Kidney (tissue), 14 donors: ENCODE results near the gene PTPRM. TPM values are rescaled to one million over a fixed set of nuclear protein-coding genes. Genes with fewer than 3 reads are reported as not detected.

Experiments
- DNase-seq, 5 donors: peaks; one replicate each; pipeline ENCODE4 v3.0.0-alpha.2; 2013 to 2020
- FAIRE-seq: peaks from 2 replicates; lab custom pipeline; 2012; peaks lifted over from hg19 to GRCh38; lab: Jason Lieb, UNC
- H3K27ac ChIP-seq, 2 donors: one replicate each; pipeline ENCODE4 v1.7.0; 2013; ENCODE audit warnings: low read depth in 2 of 2, low read length in 2 of 2, inconsistent platforms in 1 of 2
- H3K27me3 ChIP-seq: one replicate; pipeline ENCODE4 v1.7.1; 2013; ENCODE audit warnings: low read length, inconsistent platforms; ENCODE audit not compliant: control insufficient read depth, insufficient read depth
- H3K36me3 ChIP-seq, 3 donors: one replicate each; pipeline versions ENCODE4 v1.7.0 to v1.7.1; 2013; ENCODE audit warnings: low read length in 3 of 3, control low read depth in 1 of 3, inconsistent platforms in 1 of 3; ENCODE audit not compliant: insufficient read depth in 3 of 3, control insufficient read depth in 2 of 3
- H3K4me1 ChIP-seq, 3 donors: one replicate each; pipeline versions ENCODE4 v1.7.0 to v1.7.1; 2013; ENCODE audit warnings: low read length in 3 of 3, inconsistent platforms in 1 of 3, low read depth in 1 of 3; ENCODE audit not compliant: control insufficient read depth in 2 of 3, insufficient read depth in 2 of 3
- H3K4me3 ChIP-seq, 3 donors: one replicate each; pipeline versions ENCODE4 v1.7.0 to v1.8.1; 2013; ENCODE audit warnings: low read length in 3 of 3, control low read depth in 1 of 3, inconsistent platforms in 1 of 3
- H3K9ac ChIP-seq, 3 donors: one replicate each; pipeline versions ENCODE4 v1.7.0 to v1.7.1; 2013; ENCODE audit warnings: low read length in 3 of 3, control low read depth in 1 of 3, inconsistent platforms in 1 of 3
- H3K9me3 ChIP-seq, 3 donors: one replicate each; pipeline versions ENCODE4 v1.7.0 to v1.7.1; 2013; ENCODE audit warnings: low read length in 3 of 3, control low read depth in 1 of 3, inconsistent platforms in 1 of 3; ENCODE audit not compliant: control insufficient read depth in 2 of 3, insufficient read depth in 1 of 3
- intact Hi-C: fragments of 100-400 bp; cut with DNase I; formaldehyde crosslinking; loops from one replicate; pipeline ENCODE4 v1.11.1; 2022
- polyA plus RNA-seq: library from polyadenylated mRNA; stranded (reverse); fragments of 350-450 nt; fragmentation: Illumina TruSeq; extraction: RNeasy Lipid Tissue Mini Kit (QIAGEN cat#74804); gene quantifications from one replicate; pipeline ENCODE4 v1.2.3, GENCODE V29; 2014; ENCODE audit warnings: low read depth, low replicate concordance; ENCODE audit not compliant: insufficient read depth
- total RNA-seq: library from RNA; stranded (reverse); fragmentation: NEBNext Ultra II Directional; extraction: Animal tissue kit (Norgen Biotek cat#: 25700); gene quantifications from one replicate; pipeline ENCODE4 v1.2.1, GENCODE V29; 2021
- TF ChIP-seq, protein P1 (sequence below): IDR thresholded peaks from 3 replicates; pipeline ENCODE4 v1.5.1; 2012; ENCODE audit warnings: mild to moderate bottlenecking, moderate library complexity, borderline replicate concordance; ENCODE audit not compliant: insufficient read depth; ENCODE audit errors: extremely low read depth
- donor health status: control.
- donor health status: control.
- donor health status: control.
- donor health status: control.
- donor health status: control.
- donor health status: DM: yes; HTN: yes; CAD: no.
- donor health status: Normal renal cell carcinoma (clear cell type).

PTPRM gene
- total and polyA plus RNA-seq, 2 donors from 2014 or later: 52.4 to 98.9 TPM

DNA sequence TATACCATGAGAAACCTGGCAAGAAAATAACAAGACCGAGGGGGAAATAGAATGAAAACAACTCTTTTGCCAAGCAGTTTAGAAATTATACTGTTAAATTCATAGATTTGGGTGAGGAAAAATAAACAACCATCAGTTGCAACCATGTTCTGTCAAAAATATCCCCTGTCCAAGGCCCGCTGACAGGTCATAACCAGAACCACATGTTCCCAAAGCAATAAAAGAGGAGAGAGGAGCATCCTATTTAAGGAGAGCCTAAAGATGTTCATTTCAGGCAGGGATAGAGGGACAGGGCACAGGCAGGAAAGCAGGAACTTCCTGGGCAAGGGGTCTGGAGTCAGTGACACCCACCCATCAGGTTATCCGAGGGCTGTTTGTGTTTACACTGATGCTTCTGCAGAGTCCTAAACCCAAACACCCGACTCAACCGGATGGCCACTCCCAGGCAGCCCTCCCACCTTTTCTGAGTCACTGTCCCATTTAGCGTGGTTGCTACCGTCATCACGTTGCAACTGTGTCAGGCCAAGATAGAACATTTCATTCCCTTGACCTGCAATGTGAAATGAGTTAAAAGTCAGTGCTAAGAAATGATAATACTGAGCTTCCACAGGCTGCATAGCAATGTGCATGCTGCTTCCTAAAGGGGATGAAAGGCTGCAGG lies 573.9 kb downstream of the PTPRM start:
- H3K36me3 ChIP-seq: peaks cover 0 to 3% (median 0%) of the 10 kb centered on the region in 3 donors
- no peaks in the 10 kb centered on the region for H3K27me3 ChIP-seq
- no peak overlapping the region for H3K27ac ChIP-seq
- DNase-seq: no peak
- H3K9ac ChIP-seq: no peak overlapping the region
- no peaks in the 10 kb centered on the region for H3K4me1 ChIP-seq
- no peak overlapping the region for H3K4me3 ChIP-seq
- no peaks in the 10 kb centered on the region for H3K9me3 ChIP-seq
- FAIRE-seq: no peak
- intact Hi-C loops: loop anchor here (10.0 kb wide), 1 partner anchor 64 kb away; no protein-coding TSS in a partner anchor
- TF ChIP-seq, protein P1, sequence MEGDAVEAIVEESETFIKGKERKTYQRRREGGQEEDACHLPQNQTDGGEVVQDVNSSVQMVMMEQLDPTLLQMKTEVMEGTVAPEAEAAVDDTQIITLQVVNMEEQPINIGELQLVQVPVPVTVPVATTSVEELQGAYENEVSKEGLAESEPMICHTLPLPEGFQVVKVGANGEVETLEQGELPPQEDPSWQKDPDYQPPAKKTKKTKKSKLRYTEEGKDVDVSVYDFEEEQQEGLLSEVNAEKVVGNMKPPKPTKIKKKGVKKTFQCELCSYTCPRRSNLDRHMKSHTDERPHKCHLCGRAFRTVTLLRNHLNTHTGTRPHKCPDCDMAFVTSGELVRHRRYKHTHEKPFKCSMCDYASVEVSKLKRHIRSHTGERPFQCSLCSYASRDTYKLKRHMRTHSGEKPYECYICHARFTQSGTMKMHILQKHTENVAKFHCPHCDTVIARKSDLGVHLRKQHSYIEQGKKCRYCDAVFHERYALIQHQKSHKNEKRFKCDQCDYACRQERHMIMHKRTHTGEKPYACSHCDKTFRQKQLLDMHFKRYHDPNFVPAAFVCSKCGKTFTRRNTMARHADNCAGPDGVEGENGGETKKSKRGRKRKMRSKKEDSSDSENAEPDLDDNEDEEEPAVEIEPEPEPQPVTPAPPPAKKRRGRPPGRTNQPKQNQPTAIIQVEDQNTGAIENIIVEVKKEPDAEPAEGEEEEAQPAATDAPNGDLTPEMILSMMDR: no peak

- no peak for FAIRE-seq
- no peaks in the 10 kb centered on the region for H3K4me1 ChIP-seq
- peaks cover 0 to 3% (median 0%) of the 10 kb centered on the region in 3 donors for H3K36me3 ChIP-seq
- no peak overlapping the region for H3K4me3 ChIP-seq
- TF ChIP-seq, protein P1: no peak
- no peak for DNase-seq
- no peaks in the 10 kb centered on the region for H3K9me3 ChIP-seq
- H3K27me3 ChIP-seq: no peaks in the 10 kb centered on the region
- intact Hi-C loops: loop anchor here (10.0 kb wide), 1 partner anchor 63 kb away; no protein-coding TSS in a partner anchor
- no peak overlapping the region for H3K9ac ChIP-seq
- no peak overlapping the region for H3K27ac ChIP-seq
These were observed 575.1 kb downstream of the PTPRM start for GRCh38 chr18:8142131-8142711.

- Histone ChIP-seq H3K27me3 (no peaks in the 10 kb centered on the region), H3K4me1 (no peaks in the 10 kb centered on the region), H3K4me3 (no peak overlapping the region), H3K27ac (no peak overlapping the region), H3K9ac (no peak overlapping the region), H3K36me3 (peaks cover 0 to 3% (median 0%) of the 10 kb centered on the region in 3 donors), H3K9me3 (no peaks in the 10 kb centered on the region)
- FAIRE-seq (no peak), DNase-seq (no peak)
- intact Hi-C loops: loop anchor here (10.0 kb wide), 1 partner anchor 62 kb away; no protein-coding TSS in a partner anchor
- TF ChIP-seq, protein P1: no peak
These were observed 575.8 kb downstream of the PTPRM start for GRCh38 chr18:8142932-8143331.
